NCI-H2196 treated with DMSO at 0.1 percent for 48 hours (cell line): ENCODE data around the gene OLAH.
"Not testable (repeated sequence)": the region's sequence is repeated elsewhere in the genome, so short reads cannot be mapped to it uniquely, and the experiment has no call there.

Experiments used
- DNase-seq: peaks from one replicate; lab custom pipeline; 2025; ENCODE audit not compliant: unreplicated experiment; lab: John Stamatoyannopoulos, UW

The OLAH gene

GRCh38 chr10:15043674-15044073 lies at the start of gene OLAH:
OLAH (plus strand) TSS chr10:15043943; CDS start chr10:15047289, 3,346 bp downstream.
- DNase-seq, result no peak

DNA sequence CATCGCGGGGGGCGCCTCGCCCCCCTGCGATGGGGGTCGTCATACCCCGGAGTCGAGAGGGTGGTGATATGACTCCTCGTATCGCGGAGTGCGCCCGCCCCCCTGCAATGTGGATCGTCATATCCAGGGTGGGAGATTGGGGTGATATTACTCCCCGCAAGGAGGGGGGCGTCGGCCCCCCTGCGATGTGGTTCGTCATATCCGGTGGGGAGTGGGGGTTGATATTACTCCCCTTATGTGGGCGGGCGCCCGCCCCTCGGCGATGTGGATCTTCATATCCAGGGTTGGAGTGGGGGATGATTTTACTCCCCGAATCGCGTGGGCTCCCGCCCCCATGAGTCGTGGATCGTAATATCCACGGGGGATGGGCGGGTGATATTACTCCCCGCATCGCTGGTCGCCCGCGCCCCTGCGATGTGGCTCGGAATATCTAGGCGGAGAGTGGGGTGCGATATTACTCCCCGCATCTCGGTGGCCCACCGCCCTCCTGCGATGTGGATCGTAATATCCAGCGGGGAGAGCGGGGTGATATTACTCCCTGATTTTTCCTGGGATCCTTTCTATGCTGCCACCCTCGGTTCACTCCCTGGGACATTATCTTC lies 47.7 kb upstream of the OLAH start:
- no peak for DNase-seq

GRCh38 chr10:15013530-15013929 lies 30.2 kb upstream of the OLAH start:
- DNase-seq, result not testable (repeated sequence)

DNA sequence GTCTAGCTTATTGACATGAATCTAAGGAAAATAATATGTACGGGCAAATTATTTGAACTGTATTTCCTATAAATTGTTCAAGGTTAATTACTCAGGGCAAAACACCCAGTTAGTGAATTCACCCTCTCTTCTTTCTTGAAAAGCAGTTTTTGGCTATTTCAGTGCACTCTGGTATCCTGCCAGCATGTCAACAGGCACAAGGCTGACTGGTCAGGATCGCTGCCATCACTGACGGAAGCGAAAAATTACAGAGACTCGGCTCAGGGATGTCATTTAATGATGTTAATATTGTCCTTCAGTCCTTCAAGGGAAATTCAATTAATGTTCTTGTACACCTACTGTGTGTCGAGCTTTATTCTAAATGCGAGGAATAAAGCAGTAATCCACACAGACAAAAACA lies 28.3 kb upstream of the OLAH start:
- no peak for DNase-seq

- not testable (repeated sequence) for DNase-seq
Measured at GRCh38 chr10:15020966-15021365, 22.8 kb upstream of the OLAH start.

- not testable (repeated sequence) for DNase-seq
Measured at GRCh38 chr10:15023079-15023478, 20.7 kb upstream of the OLAH start.

GRCh38 chr10:15024017-15025004 lies 19.4 kb upstream of the OLAH start:
- not testable (repeated sequence) for DNase-seq

DNA sequence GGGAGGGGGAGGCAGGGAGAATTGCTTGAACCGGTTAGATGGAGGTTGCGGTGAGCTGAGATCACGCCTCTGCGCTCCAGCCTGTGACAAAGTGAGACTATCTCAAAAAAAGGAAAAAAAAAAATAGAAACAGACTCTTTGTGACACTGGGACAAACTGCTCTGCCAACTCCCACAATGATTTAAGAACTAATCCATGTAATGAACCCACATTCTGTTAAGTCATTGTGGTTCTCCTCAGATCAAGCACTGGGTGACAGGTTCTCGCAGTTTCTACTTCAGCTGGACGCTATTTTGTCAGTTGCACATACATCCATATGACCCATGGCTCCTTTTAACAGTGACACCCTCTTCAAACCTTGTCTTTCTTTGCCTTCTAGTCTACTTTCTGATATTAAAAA lies 18.7 kb upstream of the OLAH start:
- DNase-seq, result not testable (repeated sequence)

DNA sequence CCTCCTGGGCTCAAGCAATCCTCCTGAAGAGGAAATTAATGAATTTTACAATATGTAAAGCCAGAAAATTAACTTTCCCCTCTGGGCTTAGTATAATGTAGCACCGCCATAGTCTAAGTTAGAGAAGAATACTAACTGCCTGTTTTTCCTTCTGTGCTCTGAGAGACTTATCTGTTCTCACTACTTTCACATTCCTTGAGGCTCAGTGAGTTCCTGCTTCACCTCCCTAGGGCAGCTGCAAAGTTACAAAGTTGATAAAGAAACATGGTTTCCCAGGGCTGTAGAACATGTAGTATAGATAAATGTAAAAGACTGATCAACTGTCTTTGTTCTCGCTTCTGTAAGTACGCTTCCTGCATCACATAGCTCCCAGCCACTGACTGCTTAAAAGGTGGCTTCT lies 16.0 kb upstream of the OLAH start:
- no peak for DNase-seq

DNA sequence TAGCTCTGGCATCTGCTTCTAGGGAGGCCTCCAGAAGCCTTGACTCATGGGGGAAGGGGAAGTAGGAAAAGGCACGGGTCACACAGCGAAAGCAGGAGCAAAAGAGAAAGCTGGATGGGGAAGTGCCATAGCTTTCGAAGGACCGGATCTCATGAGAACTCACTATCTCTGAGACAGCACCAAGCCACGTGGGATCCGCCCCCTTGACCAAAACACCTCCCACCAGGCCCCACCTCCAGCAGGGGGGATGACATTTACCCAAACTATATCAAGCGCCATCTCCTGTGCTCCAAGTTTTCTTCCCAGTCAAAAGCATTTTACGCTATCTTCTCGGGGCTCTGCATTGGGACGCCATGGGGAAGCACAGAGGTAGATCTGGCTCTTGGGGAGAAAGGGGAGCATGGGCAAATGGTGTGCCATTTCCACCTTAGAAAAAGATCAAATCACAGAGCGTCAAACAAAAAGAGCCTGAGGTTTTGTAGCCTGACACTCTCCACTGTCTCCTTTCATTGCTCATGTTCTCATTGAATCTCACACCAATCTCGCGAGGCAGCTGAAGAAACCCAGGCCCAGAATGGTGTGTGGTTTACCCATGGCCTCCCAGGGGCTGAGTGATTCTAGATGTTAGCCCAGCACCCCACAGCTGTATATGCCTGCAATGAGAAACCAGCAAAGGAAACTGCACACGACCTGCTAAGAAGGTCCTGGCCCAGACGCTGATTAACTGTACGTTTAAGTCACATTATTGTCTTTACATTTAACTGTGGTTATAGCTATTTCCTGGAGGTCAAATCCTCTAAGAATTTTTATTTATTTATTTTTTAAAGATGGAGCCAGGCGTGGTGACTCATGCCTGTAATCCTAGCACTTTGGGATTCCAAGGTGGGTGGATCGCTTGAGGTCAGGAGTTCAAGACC lies 8.1 kb upstream of the OLAH start:
- DNase-seq, result no peak

DNA sequence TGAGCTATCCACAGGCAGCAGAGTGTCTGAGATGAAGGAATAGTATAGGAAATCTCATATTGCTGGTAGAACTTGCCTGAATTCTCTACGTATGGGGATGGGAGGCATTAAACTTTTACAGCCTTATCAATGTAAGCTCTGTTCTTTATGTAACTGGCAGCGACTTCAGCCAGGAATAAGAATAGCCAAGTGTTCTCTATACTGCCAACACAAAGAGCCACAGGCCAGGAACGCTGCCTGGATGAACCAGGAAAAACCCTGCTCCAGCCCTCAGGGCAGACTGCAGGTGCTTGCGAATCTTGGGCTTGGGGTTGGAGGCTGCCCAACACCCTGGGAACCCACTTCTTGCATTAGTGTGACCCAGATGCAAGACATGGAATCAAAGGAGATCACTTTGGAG lies 6.1 kb upstream of the OLAH start:
- no peak for DNase-seq

DNA sequence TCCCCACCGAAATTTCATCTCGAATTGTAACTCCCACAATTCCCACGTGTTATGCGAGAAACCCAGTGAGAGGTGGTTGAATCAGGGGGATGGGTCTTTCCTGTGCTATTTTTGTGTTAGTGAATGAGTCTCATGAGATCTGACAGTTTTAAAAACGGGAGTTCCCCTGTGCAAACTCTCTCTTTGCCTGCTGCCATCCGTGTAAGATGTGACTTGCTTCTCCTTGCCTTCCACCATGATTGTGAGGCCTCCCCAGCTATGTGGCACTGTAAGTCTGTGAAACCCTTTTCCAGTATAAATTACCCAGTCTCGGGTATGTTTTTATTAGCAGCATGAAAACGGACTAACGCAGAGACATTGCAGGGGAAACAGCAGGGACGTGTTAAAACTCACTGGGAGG lies 5.3 kb upstream of the OLAH start:
- DNase-seq, result no peak

- DNase-seq, result no peak
Measured at GRCh38 chr10:15045380-15045779, 1.6 kb downstream of the OLAH start.

- DNase-seq, result no peak
Measured at GRCh38 chr10:15046626-15047025, 2.9 kb downstream of the OLAH start.

DNA sequence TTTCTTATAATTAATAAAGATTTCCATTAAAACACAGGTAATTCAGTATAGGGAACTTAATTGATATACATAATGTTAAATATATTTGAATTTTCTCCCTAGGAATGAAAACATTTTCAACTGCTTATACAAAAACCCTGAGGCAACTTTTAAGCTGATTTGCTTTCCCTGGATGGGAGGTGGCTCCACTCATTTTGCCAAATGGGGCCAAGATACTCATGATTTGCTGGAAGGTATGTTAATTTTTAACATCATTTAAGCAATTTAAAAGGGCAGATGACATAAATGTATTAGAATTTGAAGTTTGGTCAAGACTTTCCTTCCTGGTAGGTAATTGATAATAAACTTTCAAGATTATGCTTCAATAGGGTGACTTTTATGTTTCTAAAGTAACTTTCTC lies 5.8 kb downstream of the OLAH start:
- DNase-seq, result no peak

DNA sequence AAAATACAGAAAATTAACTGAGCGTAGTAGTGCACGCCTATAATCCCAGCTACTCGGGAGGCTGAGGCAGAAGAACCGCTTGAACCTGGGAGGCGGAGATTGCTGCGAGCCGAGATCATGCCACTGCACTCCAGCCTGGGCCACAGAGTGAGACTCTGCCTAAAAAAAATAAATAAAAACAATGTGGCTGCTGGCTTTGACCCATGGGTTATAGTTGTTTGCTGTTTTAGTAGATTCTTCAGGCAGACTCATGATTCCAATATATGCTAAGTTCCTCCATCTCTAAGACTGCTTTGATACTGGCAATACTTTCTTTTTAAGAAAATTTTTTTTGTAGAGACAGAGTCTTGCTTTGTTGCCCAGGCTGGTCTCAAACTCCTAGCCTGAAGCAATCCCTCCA lies 8.4 kb downstream of the OLAH start:
- no peak for DNase-seq

- DNase-seq, result no peak
Measured at GRCh38 chr10:15053061-15053460, 9.3 kb downstream of the OLAH start.

DNA sequence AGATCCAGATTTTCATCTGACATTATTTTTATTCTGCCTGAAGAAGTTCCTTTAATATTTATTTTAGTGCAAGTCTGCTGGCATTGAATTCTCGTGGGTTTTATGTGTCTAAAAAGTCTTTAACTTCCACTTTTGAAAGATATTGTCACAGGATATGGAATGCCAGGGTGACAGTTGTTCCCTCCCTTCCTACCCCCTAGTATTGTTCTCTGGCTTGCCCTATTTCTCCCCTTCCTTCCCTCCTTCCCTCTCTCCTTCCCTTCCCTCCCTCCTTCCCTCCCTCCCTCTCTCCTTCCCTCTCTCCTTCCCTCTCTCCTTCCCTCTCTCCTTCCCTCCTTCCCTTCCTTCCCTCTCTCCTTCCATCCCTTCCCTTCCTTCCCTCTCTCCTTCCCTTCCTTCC lies 14.9 kb downstream of the OLAH start:
- no peak for DNase-seq

GRCh38 chr10:15059914-15060313 lies 16.2 kb downstream of the OLAH start:
- DNase-seq, result no peak

GRCh38 chr10:15060638-15061037 lies 16.9 kb downstream of the OLAH start:
- no peak for DNase-seq

DNA sequence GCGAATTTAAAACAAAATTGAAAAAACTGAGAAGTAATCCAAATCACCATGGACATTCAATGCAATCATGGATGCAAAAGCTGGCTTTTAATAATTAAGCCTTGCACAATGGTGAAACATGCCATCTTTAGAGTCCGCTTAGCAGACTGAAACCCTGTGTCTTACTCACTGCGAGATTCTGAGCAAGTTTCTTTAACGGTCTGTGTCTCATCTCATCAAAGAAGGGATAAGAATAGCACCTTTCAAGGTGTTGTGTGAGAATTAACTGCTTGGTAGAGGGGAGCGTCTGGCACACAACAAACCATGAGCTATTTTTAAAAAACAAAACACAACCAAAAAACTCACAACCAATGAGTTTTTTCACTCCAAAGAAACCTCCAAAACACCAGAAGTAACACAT lies 23.4 kb downstream of the OLAH start:
- no peak for DNase-seq
